Activated naive CD4-positive, alpha-beta T cell treated with anti-CD3 and anti-CD28 coated beads, Interleukin-2, amount 50 U/mL, for 72 hours (primary cell): ENCODE measurements around the gene TBC1D19. TPM values are rescaled to one million over a fixed set of nuclear protein-coding genes. Genes with fewer than 3 reads are reported as not detected.
"Not testable (repeated sequence)": the region's sequence is repeated elsewhere in the genome, so short reads cannot be mapped to it uniquely, and the experiment has no call there.

Experiments
- ATAC-seq, 2 donors: fragments of 150-1000 bp; cut with Tn5 transposase; 2 replicates each; pipeline ENCODE4 v1.10.0; 2021; ENCODE audit warnings: mild to moderate bottlenecking in 2 of 2, moderate library complexity in 2 of 2
- DNase-seq, 2 donors: peaks; one replicate each; pipeline ENCODE4 v3.0.0; 2021 to 2022; ENCODE audit warnings: low spot score in 2 of 2
- H3K27ac Mint-ChIP-seq, 2 donors: one replicate each; pipeline ENCODE4 v1.8.0; 2022; ENCODE audit warnings: mild to moderate bottlenecking in 2 of 2, mixed read lengths in 2 of 2
- H3K36me3 Mint-ChIP-seq, 2 donors: one replicate each; pipeline ENCODE4 v1.8.0; 2022; ENCODE audit warnings: mixed read lengths in 2 of 2
- H3K9me3 Mint-ChIP-seq, 2 donors: one replicate each; pipeline ENCODE4 v1.8.0; 2022; ENCODE audit warnings: mixed read lengths in 2 of 2
- total RNA-seq, 2 donors: library from RNA; stranded (reverse); gene quantifications; one replicate each; pipeline ENCODE4 v1.2.3, GENCODE V29; 2022

TBC1D19 gene
- total RNA-seq, 2 donors from 2014 or later: 4.8 to 5.5 TPM

GRCh38 chr4:26626658-26627057 is 42.8 kb downstream of the TBC1D19 start:
- H3K9me3 Mint-ChIP-seq, H3K27ac Mint-ChIP-seq, H3K36me3 Mint-ChIP-seq, ATAC-seq, DNase-seq: not testable (repeated sequence)

GRCh38 chr4:26632916-26633315 is 49.0 kb downstream of the TBC1D19 start:
- no peak overlapping the region for H3K27ac Mint-ChIP-seq
- H3K36me3 Mint-ChIP-seq: peaks cover 0 to 7% of the 10 kb centered on the region in 2 donors
- DNase-seq: no peak
- H3K9me3 Mint-ChIP-seq: no peaks in the 10 kb centered on the region
- no peak for ATAC-seq

- no peak for ATAC-seq
- no peak overlapping the region for H3K27ac Mint-ChIP-seq
Measured at GRCh38 chr4:26634237-26634636, 50.4 kb downstream of the TBC1D19 start.

GRCh38 chr4:26636458-26636857 is 52.6 kb downstream of the TBC1D19 start:
- Mint-ChIP-seq H3K9me3 (no peaks in the 10 kb centered on the region), H3K27ac (no peak overlapping the region), H3K36me3 (peaks cover 6 to 21% of the 10 kb centered on the region in 2 donors)
- DNase-seq: no peak
- ATAC-seq: no peak

More at GRCh38 chr4:26634237-26634636, 50.4 kb downstream of the TBC1D19 start:
- no peaks in the 10 kb centered on the region for H3K9me3 Mint-ChIP-seq
- peaks cover 0 to 7% of the 10 kb centered on the region in 2 donors for H3K36me3 Mint-ChIP-seq
- DNase-seq: no peak

DNA sequence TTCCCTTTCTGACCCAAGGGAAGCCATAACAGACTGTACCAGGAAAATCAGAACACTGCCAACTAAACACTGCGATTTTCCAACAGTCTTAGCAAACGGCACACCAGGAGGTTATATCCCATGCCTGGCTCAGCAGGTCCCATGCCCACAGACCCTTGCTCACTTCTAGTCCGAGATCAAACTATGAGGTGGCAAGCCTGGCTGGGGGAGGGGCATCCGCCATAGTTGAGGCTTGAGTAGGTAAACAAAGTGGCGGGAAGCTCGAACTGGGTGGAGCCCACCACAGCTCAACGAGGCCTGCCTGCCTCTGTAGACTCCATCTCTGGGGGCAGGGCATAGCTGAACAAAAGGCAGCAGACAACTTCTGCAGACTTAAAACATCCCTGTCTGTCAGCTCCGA is 56.8 kb downstream of the TBC1D19 start:
- DNase-seq, ATAC-seq, H3K27ac Mint-ChIP-seq: not testable (repeated sequence)
- Mint-ChIP-seq H3K36me3 (peaks cover 18 to 24% of the 10 kb centered on the region in 2 donors), H3K9me3 (peaks cover 6 to 13% of the 10 kb centered on the region in 2 donors)

- peaks cover 20 to 26% of the 10 kb centered on the region in 2 donors for H3K36me3 Mint-ChIP-seq
- no peak overlapping the region for H3K27ac Mint-ChIP-seq
- ATAC-seq (no peak), DNase-seq (no peak)
- H3K9me3 Mint-ChIP-seq: peaks cover 6 to 16% of the 10 kb centered on the region in 2 donors
Measured at GRCh38 chr4:26647523-26648224, 63.8 kb downstream of the TBC1D19 start.

DNA sequence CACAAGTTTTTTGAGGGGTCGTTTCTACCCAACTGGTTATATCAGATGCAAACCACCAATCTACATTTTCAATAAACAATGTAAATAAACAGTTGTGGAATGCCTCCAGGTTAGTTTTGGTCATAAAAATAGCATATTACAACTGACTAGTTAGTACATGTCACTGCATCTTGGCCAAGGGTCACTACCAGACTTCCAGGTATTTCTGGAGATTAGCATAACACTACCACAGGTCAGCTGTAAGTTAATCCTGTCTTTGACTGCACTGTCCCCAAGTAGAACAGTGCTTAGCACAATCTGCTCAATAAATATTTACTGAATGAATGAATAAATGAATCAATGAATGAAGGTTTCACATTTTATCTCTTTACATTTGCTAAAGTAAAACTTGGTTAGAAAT is 64.4 kb downstream of the TBC1D19 start:
- Mint-ChIP-seq H3K36me3 (peaks cover 26% of the 10 kb centered on the region in 2 donors), H3K9me3 (peaks cover 6 to 19% of the 10 kb centered on the region in 2 donors), H3K27ac (no peak overlapping the region)
- ATAC-seq (no peak), DNase-seq (no peak)

GRCh38 chr4:26660261-26660660 is 76.4 kb downstream of the TBC1D19 start:
- Mint-ChIP-seq H3K27ac (no peak overlapping the region), H3K9me3 (peaks cover 3 to 6% of the 10 kb centered on the region in 2 donors), H3K36me3 (peaks cover 5 to 6% of the 10 kb centered on the region in 2 donors)
- ATAC-seq: no peak
- no peak for DNase-seq

GRCh38 chr4:26663888-26664287 is 80.0 kb downstream of the TBC1D19 start:
- H3K9me3 Mint-ChIP-seq: no peaks in the 10 kb centered on the region
- ATAC-seq (no peak), DNase-seq (no peak)
- H3K36me3 Mint-ChIP-seq: no peaks in the 10 kb centered on the region
- no peak overlapping the region for H3K27ac Mint-ChIP-seq

GRCh38 chr4:26670903-26671537 is 87.1 kb downstream of the TBC1D19 start:
- no peak overlapping the region for H3K27ac Mint-ChIP-seq
- ATAC-seq (no peak), DNase-seq (no peak)
- no peaks in the 10 kb centered on the region for H3K9me3 Mint-ChIP-seq
- peaks cover 0 to under 1% of the 10 kb centered on the region in 2 donors for H3K36me3 Mint-ChIP-seq

DNA sequence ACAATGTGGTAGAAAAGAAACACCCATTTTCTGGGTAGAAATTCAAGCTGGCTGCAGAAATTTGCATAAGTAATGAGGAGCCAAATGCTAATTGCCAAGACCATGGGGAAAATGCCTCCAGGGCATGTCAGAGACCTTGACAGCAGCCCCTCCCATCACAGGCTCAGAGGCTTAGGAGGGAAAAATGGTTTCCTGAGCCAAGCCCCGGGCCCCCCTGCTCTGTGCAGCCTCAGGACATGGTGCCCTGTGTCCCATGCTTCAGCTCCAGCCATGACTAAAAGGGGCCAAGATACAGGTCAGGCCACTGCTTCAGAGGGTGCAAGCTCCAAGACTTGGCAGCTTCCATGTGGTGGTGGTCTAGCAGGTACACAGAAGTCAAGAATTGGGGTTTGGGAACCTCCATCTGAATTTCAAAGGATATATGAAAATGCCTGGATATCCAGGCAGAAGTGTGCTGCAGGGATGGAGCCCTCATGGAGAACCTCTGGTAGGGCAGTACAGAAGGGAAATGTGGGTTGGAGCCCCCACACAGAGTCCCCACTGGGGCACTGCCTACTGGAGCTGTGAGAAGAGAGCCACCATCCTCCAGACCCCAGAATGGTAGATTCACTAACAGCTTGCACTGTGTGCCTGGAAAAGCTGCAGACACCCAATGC is 95.3 kb downstream of the TBC1D19 start:
- H3K9me3 Mint-ChIP-seq: peaks cover 19% of the 10 kb centered on the region in 2 donors
- H3K36me3 Mint-ChIP-seq: peaks cover 35 to 48% of the 10 kb centered on the region in 2 donors
- not testable (repeated sequence) for ATAC-seq, DNase-seq, H3K27ac Mint-ChIP-seq

DNA sequence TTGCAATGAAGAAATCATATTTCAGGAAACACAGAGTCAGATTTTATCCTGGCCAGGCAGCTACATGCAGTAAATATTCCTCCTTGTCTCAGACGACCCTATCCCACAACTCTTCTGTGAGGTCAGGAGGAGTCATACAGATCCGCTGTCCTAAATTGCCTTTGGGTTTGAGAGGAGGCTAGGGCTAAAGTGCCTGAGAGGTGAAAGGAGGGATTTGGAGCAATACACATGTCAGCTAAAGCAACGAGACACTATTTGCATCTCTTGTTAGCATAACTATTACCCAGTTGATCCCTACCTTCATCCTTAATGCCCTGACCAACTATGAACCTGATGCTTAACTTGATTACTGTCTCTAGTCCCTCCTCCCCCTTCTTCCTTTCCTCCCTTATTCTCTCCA is 98.6 kb downstream of the TBC1D19 start:
- ATAC-seq (no peak), DNase-seq (no peak)
- H3K27ac Mint-ChIP-seq: no peak overlapping the region
- peaks cover 26 to 33% of the 10 kb centered on the region in 2 donors for H3K36me3 Mint-ChIP-seq
- peaks cover 13% of the 10 kb centered on the region in 2 donors for H3K9me3 Mint-ChIP-seq

DNA sequence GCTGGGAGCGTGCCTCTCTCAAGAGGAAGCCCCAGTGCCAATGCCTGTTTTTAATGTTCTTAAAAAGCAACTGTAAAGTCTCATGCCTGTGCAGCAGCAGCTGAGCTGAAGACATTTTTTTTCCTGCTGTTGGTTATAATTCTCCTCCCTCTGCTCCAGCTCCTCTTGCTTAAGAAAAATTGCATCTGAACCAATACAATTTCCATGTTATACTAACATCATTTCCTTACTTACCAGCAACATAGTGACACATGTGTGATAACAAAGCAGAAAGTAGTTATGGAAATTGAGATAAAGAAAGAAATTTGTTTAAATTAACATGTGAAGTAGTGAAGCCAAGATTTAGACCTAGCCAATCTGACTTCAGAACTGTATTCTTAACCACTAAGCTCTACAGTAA is 101.4 kb downstream of the TBC1D19 start:
- Mint-ChIP-seq H3K9me3 (peaks cover 0 to 3% of the 10 kb centered on the region in 2 donors), H3K27ac (no peak overlapping the region), H3K36me3 (peaks cover 11 to 13% of the 10 kb centered on the region in 2 donors)
- no peak for DNase-seq
- no peak for ATAC-seq

- no peak for DNase-seq
- Mint-ChIP-seq H3K27ac (no peak overlapping the region), H3K36me3 (peaks cover 12 to 19% of the 10 kb centered on the region in 2 donors), H3K9me3 (peaks cover 0 to 2% of the 10 kb centered on the region in 2 donors)
- no peak for ATAC-seq
Measured at GRCh38 chr4:26687728-26688127, 103.8 kb downstream of the TBC1D19 start.

DNA sequence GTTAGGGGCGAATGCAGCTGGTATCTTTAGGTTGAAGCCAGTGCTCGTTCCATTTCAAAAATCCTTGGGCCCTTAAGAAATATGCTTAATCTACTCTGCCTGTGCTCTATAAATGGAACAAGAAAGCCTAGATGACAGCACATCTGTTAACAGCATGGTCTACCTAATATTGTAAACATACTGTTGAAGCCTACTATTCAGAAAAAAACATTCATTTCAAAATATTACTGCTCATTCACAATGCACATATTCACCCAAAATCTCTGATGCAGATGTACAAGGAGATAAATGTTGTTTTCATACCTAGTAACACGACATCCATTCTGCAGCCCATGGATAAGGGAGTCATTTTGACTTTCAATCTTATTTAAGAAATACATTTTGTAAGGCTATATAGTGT is 106.6 kb downstream of the TBC1D19 start:
- Mint-ChIP-seq H3K36me3 (peaks cover 18 to 28% of the 10 kb centered on the region in 2 donors), H3K27ac (no peak overlapping the region), H3K9me3 (peaks cover 6 to 8% of the 10 kb centered on the region in 2 donors)
- no peak for DNase-seq
- ATAC-seq: no peak

DNA sequence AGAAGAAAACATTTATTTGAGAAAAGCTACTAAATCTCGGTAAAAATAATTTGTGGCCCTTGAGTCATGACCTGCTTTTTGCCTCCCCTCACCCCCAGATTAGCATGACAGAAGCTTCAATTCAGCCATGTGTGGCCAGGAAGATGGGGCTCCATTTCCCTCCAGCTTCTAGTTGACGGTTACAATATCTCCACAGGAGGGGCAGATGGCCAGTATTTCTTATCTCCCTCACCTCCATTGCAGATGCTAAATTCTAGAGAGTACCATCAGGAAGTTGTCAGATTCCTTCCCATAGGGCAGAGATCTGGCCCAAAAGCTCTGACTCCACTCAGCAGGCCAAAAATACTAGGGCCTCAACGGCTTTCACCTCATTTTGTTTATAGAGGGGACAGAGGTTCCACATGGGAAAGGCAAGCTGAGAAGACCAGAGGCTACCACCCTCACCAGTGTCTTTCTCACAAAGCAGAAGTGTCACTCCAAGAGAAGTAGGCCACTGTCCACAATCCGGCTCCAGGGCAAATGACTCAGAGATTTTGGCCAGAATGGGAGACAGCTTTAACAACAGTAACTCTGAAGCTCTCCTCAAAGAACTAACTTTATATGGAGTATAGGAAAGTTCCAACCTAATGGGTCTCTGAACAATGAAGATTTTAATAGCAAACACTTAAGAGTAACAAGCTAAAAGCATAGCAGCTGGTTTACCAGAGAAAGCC is 108.3 kb downstream of the TBC1D19 start:
- ATAC-seq (no peak), DNase-seq (no peak)
- Mint-ChIP-seq H3K9me3 (peaks cover 6 to 22% of the 10 kb centered on the region in 2 donors), H3K36me3 (peaks cover 18 to 37% of the 10 kb centered on the region in 2 donors), H3K27ac (peak overlapping the region in 1 of 2 donors; percentile 62)
